Stimulated activated effector memory CD8-positive, alpha-beta T cell treated with anti-CD3 and anti-CD28 coated beads, Interleukin-12 subunit alpha, Interleukin-12 subunit beta, amount 100 ng/mL, for 72 hours (primary cell): Measurements from ENCODE around the gene RGS21.
"Not testable (repeated sequence)": the region's sequence is repeated elsewhere in the genome, so short reads cannot be mapped to it uniquely, and the experiment has no call there.

Experiments
- ATAC-seq: fragments of 150-1000 bp; cut with Tn5 transposase; 2 replicates; pipeline ENCODE4 v1.10.0; 2021
- DNase-seq, 2 donors: peaks; one replicate each; pipeline ENCODE4 v3.0.0; 2021 to 2022; ENCODE audit warnings: low spot score in 2 of 2
- H3K27ac Mint-ChIP-seq: one replicate; pipeline ENCODE4 v1.8.0; 2022; ENCODE audit warnings: mild to moderate bottlenecking, mixed read lengths
- H3K36me3 Mint-ChIP-seq: one replicate; pipeline ENCODE4 v1.8.0; 2022; ENCODE audit warnings: mild to moderate bottlenecking, mixed read lengths
- H3K4me1 Mint-ChIP-seq: one replicate; pipeline ENCODE4 v1.8.0; 2022; ENCODE audit warnings: mixed read lengths
- H3K4me3 Mint-ChIP-seq: one replicate; pipeline ENCODE4 v1.8.0; 2022; ENCODE audit warnings: mild to moderate bottlenecking, mixed read lengths
- H3K9me3 Mint-ChIP-seq: one replicate; pipeline ENCODE4 v1.8.0; 2022; ENCODE audit warnings: mixed read lengths

The RGS21 gene, protein sequence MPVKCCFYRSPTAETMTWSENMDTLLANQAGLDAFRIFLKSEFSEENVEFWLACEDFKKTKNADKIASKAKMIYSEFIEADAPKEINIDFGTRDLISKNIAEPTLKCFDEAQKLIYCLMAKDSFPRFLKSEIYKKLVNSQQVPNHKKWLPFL

DNA sequence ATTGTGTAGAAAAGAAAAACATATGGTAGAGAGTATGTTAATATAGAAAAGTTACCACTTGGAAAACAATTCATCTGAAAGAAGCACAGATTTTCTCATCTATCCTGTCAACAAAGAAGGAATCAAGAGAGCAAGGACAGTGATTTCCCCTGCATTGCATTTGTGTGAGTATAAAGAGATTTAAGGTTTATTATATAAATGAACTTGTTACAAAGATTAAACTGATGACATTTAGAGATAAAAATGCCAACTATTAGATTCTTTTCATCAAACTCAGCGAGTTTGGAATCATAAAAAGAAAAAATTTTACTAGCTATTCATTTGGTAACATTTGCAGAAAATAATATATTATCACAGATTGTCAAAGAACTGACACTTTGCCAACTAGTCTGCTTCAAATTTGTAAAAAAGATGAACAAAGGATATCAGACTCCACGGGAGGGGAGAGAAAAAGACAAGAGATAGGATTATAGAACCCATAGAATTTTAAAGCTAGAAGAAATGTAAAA lies at the start of gene RGS21:
TSS of gene RGS21 (plus strand) at position 51 of the 509 bp plus-strand sequence. CDS start 26,045 bp downstream, outside the sequence.
- Mint-ChIP-seq H3K36me3 (no peaks in the 10 kb centered on the region), H3K9me3 (peaks cover under 1% of the 10 kb centered on the region), H3K4me1 (no peaks in the 10 kb centered on the region), H3K4me3 (no peak within 1 kb of the TSS), H3K27ac (no peak within 1 kb of the TSS)
- ATAC-seq (no peak), DNase-seq (no peak)

DNA sequence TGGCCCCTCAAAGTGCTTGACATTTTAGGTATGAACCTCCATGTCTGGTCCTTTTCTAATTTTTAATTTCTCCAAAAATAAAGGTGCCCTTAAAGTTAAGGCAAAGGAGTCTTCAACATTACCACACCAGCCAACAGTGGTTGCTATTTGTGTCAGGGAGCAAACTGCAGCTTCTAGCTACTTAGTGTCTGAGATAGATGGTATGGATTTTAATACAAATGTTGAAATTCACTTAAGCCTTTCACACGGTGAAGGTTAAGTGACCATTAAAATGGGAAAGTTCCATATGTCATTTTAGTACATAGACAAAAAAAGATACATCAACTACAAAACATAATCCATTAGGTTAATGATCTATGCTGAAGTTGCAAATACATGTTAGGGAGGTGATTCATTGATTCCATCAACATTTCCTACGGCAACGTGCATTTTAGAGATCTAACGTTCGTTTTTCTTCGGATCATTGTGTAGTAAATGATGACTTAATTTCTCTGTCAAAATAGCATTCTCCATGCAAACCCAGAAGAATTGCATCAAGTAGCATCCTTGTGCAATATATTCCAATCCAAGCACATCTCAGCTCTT lies 48.2 kb upstream of the RGS21 start:
- no peak for DNase-seq
- ATAC-seq, result no peak

DNA sequence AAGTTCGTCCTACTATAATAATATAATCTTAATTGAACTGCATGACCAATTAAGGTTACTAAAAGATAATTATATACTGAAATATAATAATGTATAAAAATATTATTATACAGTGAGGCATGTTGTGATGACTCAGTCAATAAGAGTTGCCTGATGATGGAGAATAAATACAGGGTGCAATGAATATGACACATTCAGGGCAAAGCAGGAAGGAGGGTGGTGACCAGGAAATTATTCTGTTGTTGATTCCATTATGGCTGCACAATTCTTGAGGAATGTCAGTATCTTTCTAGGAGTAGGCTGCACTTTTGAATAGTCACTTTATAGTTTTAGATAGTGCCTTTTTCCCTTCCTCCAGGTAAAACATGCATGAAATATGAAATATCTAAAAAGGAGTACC lies 46.4 kb upstream of the RGS21 start:
- Mint-ChIP-seq H3K4me3 (no peak overlapping the region), H3K9me3 (no peaks in the 10 kb centered on the region), H3K27ac (no peak overlapping the region), H3K4me1 (no peaks in the 10 kb centered on the region), H3K36me3 (no peaks in the 10 kb centered on the region)
- ATAC-seq (no peak), DNase-seq (no peak)

More for the DNA sequence above, 48.2 kb upstream of the RGS21 start:
- Mint-ChIP-seq H3K36me3 (no peaks in the 10 kb centered on the region), H3K9me3 (no peaks in the 10 kb centered on the region), H3K27ac (no peak overlapping the region), H3K4me3 (no peak overlapping the region), H3K4me1 (no peaks in the 10 kb centered on the region)

DNA sequence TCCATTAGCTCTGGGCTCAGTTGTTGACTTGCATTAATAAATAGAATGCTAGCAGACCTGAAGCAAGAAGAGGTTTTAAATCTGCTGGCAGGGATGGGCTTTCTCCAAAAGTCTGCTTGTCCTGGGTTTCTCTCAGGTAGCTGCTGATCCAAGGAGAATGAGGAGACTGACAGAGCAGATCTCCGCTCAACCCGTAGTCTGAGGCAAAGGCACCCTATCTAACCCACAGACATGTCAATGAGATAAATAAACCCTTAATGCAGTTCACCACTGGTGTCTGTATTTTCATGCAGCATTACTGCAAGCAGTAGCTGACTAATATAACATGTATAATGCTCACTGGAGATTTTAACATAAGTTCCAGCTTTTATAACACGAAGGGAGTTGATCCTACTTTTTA lies 44.1 kb upstream of the RGS21 start:
- Mint-ChIP-seq H3K36me3 (no peaks in the 10 kb centered on the region), H3K9me3 (no peaks in the 10 kb centered on the region), H3K4me1 (no peaks in the 10 kb centered on the region), H3K27ac (no peak overlapping the region), H3K4me3 (no peak overlapping the region)
- no peak for ATAC-seq
- no peak for DNase-seq

DNA sequence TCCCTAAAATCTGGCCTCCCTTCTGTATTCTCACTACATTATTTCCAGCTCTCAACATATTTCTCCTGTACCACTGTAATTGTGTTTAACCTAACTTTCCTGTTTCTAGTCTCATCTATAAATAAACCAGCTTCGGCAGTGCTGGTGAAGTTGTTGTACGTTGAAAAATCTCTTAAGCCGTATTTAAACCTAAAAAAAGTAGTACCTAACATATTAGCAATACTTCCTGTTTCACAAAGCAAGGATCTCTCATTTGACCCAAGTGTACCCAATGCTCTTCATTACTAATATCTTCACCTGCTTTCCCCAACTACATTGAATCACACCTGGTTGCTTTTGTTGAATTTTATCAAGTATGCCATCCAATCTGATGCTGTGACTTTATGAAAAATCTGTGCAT lies 42.2 kb upstream of the RGS21 start:
- no peak overlapping the region for H3K27ac Mint-ChIP-seq
- H3K4me1 Mint-ChIP-seq, result no peaks in the 10 kb centered on the region
- DNase-seq (no peak), ATAC-seq (no peak)
- no peak overlapping the region for H3K4me3 Mint-ChIP-seq
- H3K36me3 Mint-ChIP-seq, result no peaks in the 10 kb centered on the region
- H3K9me3 Mint-ChIP-seq, result peaks cover 2% of the 10 kb centered on the region

DNA sequence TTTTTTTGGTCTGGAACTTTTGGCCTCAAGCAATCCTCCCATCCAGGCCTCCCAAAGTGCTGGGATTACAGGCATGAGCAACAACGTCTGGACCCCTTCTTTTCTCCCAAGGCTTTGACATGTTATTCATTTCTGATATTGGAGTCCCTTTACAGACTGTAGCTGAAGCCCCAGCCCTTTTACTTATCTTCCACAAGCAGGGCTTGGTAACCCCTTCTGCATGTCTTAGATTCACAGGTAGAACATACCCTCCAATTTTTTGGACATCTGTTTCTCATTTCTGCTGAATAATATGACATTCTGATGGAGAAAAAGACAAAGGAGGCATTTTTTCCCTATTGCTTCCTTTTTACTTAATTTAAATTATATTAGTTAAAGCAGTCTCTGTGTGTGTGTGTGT lies 39.2 kb upstream of the RGS21 start:
- no peak for DNase-seq
- no peaks in the 10 kb centered on the region for H3K36me3 Mint-ChIP-seq
- H3K4me1 Mint-ChIP-seq, result no peaks in the 10 kb centered on the region
- H3K4me3 Mint-ChIP-seq, result no peak overlapping the region
- no peak overlapping the region for H3K27ac Mint-ChIP-seq
- ATAC-seq, result no peak
- peaks cover 2% of the 10 kb centered on the region for H3K9me3 Mint-ChIP-seq

DNA sequence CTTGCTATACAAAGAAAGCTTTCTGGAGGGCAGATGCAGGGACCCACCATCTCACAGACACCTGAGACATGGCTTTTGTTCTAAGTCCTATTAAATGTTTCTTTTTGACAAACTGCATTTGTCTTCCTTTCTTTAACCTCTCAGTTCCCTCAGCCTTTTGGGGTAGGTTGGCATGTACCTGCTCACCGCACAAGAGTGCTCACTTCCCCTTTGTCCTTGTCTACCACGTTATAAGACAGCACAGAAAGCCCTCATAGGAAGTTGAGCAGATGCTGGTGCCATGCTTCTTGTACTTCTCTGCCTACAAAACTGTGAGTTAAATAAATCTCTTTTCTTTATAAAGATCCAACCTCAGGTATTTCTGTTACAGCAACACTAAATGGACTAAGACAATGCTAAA lies 31.9 kb upstream of the RGS21 start:
- Mint-ChIP-seq H3K9me3 (peaks cover 12% of the 10 kb centered on the region), H3K27ac (no peak overlapping the region), H3K4me3 (no peak overlapping the region), H3K36me3 (no peaks in the 10 kb centered on the region), H3K4me1 (no peaks in the 10 kb centered on the region)
- no peak for DNase-seq
- ATAC-seq, result no peak

DNA sequence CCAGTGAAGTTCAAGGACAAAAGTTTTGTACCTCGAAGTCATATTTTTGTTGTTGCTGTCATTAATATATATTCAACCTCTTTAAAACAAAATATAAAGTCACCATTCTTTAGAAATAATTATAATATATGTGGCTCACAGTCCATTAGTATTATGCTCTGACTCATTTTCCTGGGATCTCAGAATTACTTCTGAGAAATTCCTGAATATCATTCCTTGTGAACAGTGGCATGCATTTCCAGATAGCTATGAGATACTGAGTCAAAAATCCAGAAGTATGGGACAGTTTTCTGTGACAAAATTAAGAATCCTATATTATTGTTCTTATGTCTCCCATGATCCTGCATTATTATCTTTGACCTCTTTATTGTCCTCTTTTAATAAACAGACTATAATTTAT lies 13.8 kb upstream of the RGS21 start:
- no peak overlapping the region for H3K4me3 Mint-ChIP-seq
- DNase-seq (no peak), ATAC-seq (no peak)
- H3K9me3 Mint-ChIP-seq, result peaks cover 7% of the 10 kb centered on the region
- H3K4me1 Mint-ChIP-seq, result no peaks in the 10 kb centered on the region
- no peaks in the 10 kb centered on the region for H3K36me3 Mint-ChIP-seq
- no peak overlapping the region for H3K27ac Mint-ChIP-seq

DNA sequence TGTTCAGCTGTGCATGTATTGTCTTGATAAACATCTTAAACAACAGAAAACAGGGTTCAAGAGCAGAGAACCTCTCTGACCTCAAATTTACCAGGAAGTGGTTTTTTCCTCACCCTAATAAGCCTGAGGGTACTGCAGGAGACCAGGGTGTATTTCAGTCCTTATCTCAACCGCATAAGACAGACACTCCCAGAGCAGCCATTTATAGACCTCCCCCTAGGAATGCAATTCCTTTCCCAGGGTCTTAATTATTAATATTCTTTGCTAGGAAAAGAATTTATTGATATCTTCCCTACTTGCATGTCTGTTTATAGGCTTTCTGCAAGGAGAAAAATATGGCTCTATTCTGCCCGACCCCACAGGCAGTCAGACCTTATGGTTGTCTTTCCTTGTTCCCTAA lies 8.5 kb upstream of the RGS21 start:
- not testable (repeated sequence) for ATAC-seq, H3K4me3 Mint-ChIP-seq, H3K4me1 Mint-ChIP-seq, H3K36me3 Mint-ChIP-seq, DNase-seq, H3K27ac Mint-ChIP-seq
- peaks cover 11% of the 10 kb centered on the region for H3K9me3 Mint-ChIP-seq

DNA sequence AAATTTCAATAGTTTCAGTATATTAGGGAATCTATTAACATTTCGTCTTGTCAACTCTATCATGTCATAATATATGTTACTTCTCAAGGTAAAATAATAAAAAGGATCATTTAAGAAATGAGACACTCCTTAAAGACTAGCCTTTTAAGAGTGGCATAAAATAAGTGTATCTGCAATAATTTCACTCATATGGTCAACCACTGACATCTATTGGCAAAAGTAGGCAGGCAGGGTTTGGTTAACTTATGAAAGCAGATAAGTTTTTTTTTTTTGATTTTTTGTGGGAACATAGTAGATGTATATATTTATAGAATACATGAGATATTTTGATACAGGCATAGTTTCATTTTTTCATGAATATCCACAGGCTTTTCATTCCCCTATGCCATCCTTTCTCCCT lies 5.5 kb upstream of the RGS21 start:
- DNase-seq, result no peak
- Mint-ChIP-seq H3K9me3 (peaks cover 11% of the 10 kb centered on the region), H3K4me1 (no peaks in the 10 kb centered on the region), H3K36me3 (no peaks in the 10 kb centered on the region), H3K27ac (no peak overlapping the region), H3K4me3 (no peak overlapping the region)
- ATAC-seq, result no peak

DNA sequence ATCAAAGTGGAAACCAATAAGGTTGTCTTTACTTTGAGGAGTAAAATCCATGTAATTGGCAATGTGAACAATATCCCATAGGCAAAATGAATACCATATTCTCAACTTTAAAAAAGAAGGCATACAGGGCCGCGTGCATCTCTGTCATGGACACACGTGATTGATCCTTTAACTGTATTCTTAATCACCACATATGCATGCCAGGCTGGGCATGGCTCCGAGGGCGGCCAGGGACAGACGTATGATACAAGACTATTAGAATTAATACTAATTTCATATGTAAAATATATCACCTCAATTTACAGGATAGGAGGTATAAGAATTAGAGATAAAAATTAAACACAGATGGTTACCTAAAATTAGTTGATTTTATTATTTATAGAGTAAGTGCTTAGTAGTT lies 11.2 kb downstream of the RGS21 start:
- DNase-seq (no peak), ATAC-seq (no peak)
- Mint-ChIP-seq H3K9me3 (no peaks in the 10 kb centered on the region), H3K4me1 (no peaks in the 10 kb centered on the region), H3K27ac (no peak overlapping the region), H3K36me3 (no peaks in the 10 kb centered on the region), H3K4me3 (no peak overlapping the region)

DNA sequence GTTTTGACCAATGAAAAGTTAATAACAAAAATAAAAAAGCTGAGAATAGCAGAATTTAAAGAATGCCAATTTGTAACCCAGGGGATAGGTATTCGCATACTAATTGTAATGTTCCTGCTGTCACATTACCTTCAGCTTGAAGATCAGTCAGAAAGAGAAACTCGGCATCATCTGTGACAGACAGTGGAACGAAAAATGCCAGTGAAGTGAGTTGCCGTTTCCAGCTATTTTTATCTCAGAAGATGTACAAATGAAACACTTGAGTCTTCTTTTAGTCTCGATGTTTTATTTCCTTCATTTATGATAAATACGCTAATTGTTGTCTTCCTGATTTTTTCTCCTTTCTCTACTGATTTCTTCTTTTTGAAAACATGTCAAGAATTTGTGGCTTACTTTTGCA lies 26.1 kb downstream of the RGS21 start:
- Mint-ChIP-seq H3K36me3 (no peaks in the 10 kb centered on the region), H3K4me1 (no peaks in the 10 kb centered on the region), H3K27ac (no peak overlapping the region), H3K9me3 (no peaks in the 10 kb centered on the region), H3K4me3 (no peak overlapping the region)
- ATAC-seq (no peak), DNase-seq (no peak)

DNA sequence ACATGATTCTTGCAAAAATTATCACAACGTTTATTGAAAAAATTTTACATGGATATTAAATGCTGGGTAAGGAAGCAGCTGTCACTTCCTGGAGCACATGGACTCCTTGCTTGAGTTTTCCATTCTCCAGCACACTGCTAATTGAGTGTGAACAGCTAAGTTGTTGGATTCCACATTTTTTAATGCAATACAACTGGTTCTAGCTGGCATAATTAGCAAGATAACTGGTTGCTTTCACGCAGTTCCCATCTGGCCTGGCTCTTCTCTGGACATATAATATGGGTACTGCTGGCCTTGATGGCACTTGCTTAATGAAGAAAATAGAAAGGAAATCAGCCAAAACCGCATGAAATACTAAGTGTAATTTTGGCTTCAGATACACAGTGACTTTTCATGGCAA lies 26.6 kb downstream of the RGS21 start:
- Mint-ChIP-seq H3K4me3 (no peak overlapping the region), H3K4me1 (no peaks in the 10 kb centered on the region), H3K9me3 (no peaks in the 10 kb centered on the region), H3K27ac (no peak overlapping the region), H3K36me3 (no peaks in the 10 kb centered on the region)
- no peak for ATAC-seq
- DNase-seq, result no peak

DNA sequence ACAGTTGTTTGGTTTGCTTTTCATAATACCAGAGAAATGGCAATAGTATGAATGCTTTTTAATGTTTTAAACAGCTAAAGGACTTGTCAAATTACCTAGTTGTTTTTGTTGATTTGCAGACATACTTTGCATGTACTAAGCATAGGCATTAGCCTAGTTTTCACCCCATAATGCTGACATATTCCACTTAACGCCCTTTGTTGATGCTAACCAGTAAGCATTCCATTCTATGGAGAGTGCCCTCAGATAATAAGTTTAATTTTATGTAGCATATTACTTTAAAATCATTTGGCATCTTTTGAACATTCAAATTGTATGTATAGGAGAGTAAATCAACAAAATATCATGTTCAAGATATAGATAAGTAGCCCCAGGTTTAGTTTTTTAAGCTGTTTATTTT lies 32.5 kb downstream of the RGS21 start:
- H3K27ac Mint-ChIP-seq, result no peak overlapping the region
- H3K4me1 Mint-ChIP-seq, result no peaks in the 10 kb centered on the region
- H3K9me3 Mint-ChIP-seq, result no peaks in the 10 kb centered on the region
- no peaks in the 10 kb centered on the region for H3K36me3 Mint-ChIP-seq
- no peak for ATAC-seq
- DNase-seq, result no peak
- no peak overlapping the region for H3K4me3 Mint-ChIP-seq

DNA sequence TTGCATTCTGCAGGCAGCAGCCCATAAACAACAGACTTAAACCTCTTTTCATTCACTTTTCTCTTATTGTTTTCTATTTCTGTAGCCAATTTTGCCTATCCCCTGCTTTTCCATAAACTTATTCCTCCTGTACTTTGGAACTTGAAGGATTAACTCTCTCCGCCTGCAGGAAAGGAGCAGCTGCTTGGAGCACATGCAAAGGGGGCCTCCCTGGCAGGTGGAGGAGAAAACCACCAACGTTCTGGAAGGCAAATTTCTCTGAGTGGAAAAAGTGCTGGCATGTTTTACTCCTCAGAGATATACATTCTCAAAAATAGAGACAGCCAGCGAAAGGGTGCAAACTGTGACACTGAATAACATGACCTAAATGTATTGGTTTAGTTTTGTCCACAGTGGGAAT lies 33.6 kb downstream of the RGS21 start:
- Mint-ChIP-seq H3K9me3 (no peaks in the 10 kb centered on the region), H3K4me1 (no peaks in the 10 kb centered on the region), H3K27ac (no peak overlapping the region), H3K36me3 (no peaks in the 10 kb centered on the region), H3K4me3 (no peak overlapping the region)
- DNase-seq (no peak), ATAC-seq (no peak)

DNA sequence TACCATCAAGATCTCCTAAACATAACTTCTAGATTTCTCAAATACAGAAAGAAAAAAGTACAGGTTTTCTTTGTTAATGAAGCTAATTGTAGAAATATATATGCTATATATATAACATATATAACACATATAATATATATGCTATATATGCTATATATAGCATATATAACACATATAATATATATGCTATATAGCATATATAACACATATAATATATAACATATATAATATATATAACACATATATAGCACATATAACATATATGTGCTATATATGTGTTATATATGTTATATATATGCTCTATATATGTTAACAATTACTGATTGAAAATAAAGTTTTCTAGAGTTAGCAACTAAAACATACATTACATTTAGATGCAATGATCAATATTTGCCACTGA lies 34.8 kb downstream of the RGS21 start:
- Mint-ChIP-seq H3K4me3 (no peak overlapping the region), H3K27ac (no peak overlapping the region), H3K9me3 (no peaks in the 10 kb centered on the region), H3K36me3 (no peaks in the 10 kb centered on the region), H3K4me1 (no peaks in the 10 kb centered on the region)
- DNase-seq (no peak), ATAC-seq (no peak)

DNA sequence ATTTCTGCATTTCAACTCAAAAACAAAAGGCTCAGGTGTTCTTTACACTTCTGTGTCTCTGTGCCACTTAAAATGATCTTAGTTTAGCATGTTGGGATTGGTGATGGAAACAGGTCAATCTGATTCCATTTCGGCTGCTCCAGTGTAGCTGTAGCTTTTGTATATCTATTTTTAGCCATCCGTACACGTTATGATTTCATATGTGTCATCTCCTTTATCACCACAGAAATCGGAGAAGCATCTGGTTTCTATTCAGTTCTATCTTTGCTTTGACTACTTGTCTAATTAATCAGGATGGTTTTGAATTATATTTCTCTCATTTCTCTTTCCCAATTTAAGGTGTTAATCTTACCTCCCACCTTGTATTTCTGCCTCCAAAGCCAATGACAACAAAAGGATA lies 41.1 kb downstream of the RGS21 start:
- DNase-seq (no peak), ATAC-seq (no peak)
- H3K4me3 Mint-ChIP-seq, result no peak overlapping the region
- no peaks in the 10 kb centered on the region for H3K9me3 Mint-ChIP-seq
- H3K36me3 Mint-ChIP-seq, result no peaks in the 10 kb centered on the region
- no peak overlapping the region for H3K27ac Mint-ChIP-seq
- no peaks in the 10 kb centered on the region for H3K4me1 Mint-ChIP-seq
